Spleen (tissue), 7 donors: ENCODE results near the gene BANK1.

Experiments
- CTCF ChIP-seq, 11 experiments: fragments of 200-600 bp in 7 of 11; fragments of 450-650 bp in 4 of 11; sonication (generic) in 4 of 11; IDR thresholded peaks in 8 of 11; conservative IDR thresholded peaks in 3 of 11; 1 replicate in 7 of 11; 2 replicates in 4 of 11; pipeline versions ENCODE4 v1.4.0 to v1.8.0; 2016 to 2021; ENCODE audit warnings: antibody characterized with exemption in 11 of 11, inconsistent platforms in 4 of 11, mild to moderate bottlenecking in 1 of 11
- POLR2A ChIP-seq, 3 donors: fragments of 450-650 bp; IDR thresholded peaks; one replicate each; pipeline ENCODE4 v1.5.1; 2017; ENCODE audit warnings: antibody characterized with exemption in 3 of 3, mild to moderate bottlenecking in 1 of 3
- POLR2AphosphoS5 ChIP-seq, 3 donors: sonication (generic); formaldehyde crosslinking; IDR thresholded peaks; one replicate each; pipeline ENCODE4 v1.5.1; 2017; ENCODE audit warnings: antibody characterized with exemption in 3 of 3
- donor health status: DM: no; HTN: no; CAD: no; lungs with moderate emphysema.
- donor health status: DM: no; HTN: no; CAD: no.
- donor health status: DM: no; HTN: no; CAD: no.

GRCh38 chr4:102007959-102008425 is 217.5 kb downstream of the BANK1 start:
- TF ChIP-seq POLR2A (IDR thresholded peaks at IDR 0.05): no peak
- no peak for TF ChIP-seq CTCF (IDR thresholded peaks at IDR 0.05 in 8 of 11, conservative IDR thresholded peaks at IDR 0.05 in 3 of 11)
- no peak for TF ChIP-seq POLR2AphosphoS5 (IDR thresholded peaks at IDR 0.05)
